ENCODE data around the gene POLE4.

POLE4 gene

GRCh38 chr2:74917702-74918619 lies 40.5 kb upstream of the POLE4 start:
- H3K4me3 ChIP-seq (ENCODE audit: control insufficient read depth, low read depth, low read length) = no peak overlapping the region
- peak; percentile 64 for DNase-seq (ENCODE audit: low read depth)
- peak; percentile 9 for TF ChIP-seq CTCF (IDR thresholded peaks at IDR 0.05; ENCODE audit: control insufficient read depth, insufficient read depth, low read depth, low read length, missing control alignments)

- no peak for DNase-seq (ENCODE audit: low read depth)
- TF ChIP-seq CTCF (IDR thresholded peaks at IDR 0.05; ENCODE audit: control insufficient read depth, insufficient read depth, low read depth, low read length, missing control alignments) = peak; percentile 81
- peak overlapping the region; percentile 32 for H3K4me3 ChIP-seq (ENCODE audit: control insufficient read depth, low read depth, low read length)
Observed at GRCh38 chr2:74919827-74920226, 38.6 kb upstream of the POLE4 start.

- no peak overlapping the region for H3K4me3 ChIP-seq (ENCODE audit: control insufficient read depth, low read depth, low read length)
- TF ChIP-seq CTCF (IDR thresholded peaks at IDR 0.05; ENCODE audit: control insufficient read depth, insufficient read depth, low read depth, low read length, missing control alignments) = no peak
- DNase-seq (ENCODE audit: low read depth) = no peak
Observed at GRCh38 chr2:74921236-74921736, 37.2 kb upstream of the POLE4 start.

GRCh38 chr2:74922592-74923227 lies 35.7 kb upstream of the POLE4 start:
- DNase-seq (ENCODE audit: low read depth) = no peak
- no peak for TF ChIP-seq CTCF (IDR thresholded peaks at IDR 0.05; ENCODE audit: control insufficient read depth, insufficient read depth, low read depth, low read length, missing control alignments)
- H3K4me3 ChIP-seq (ENCODE audit: control insufficient read depth, low read depth, low read length) = no peak overlapping the region

GRCh38 chr2:74924463-74925265 lies 33.8 kb upstream of the POLE4 start:
- no peak overlapping the region for H3K4me3 ChIP-seq (ENCODE audit: control insufficient read depth, low read depth, low read length)
- no peak for TF ChIP-seq CTCF (IDR thresholded peaks at IDR 0.05; ENCODE audit: control insufficient read depth, insufficient read depth, low read depth, low read length, missing control alignments)
- no peak for DNase-seq (ENCODE audit: low read depth)

GRCh38 chr2:74925361-74925786 lies 33.1 kb upstream of the POLE4 start:
- no peak overlapping the region for H3K4me3 ChIP-seq (ENCODE audit: control insufficient read depth, low read depth, low read length)
- no peak for TF ChIP-seq CTCF (IDR thresholded peaks at IDR 0.05; ENCODE audit: control insufficient read depth, insufficient read depth, low read depth, low read length, missing control alignments)
- no peak for DNase-seq (ENCODE audit: low read depth)
